ENCODE results near the gene HMGN4.
"Not testable (repeated sequence)": the region's sequence is repeated elsewhere in the genome, so short reads cannot be mapped to it uniquely, and the experiment has no call there.

DNA sequence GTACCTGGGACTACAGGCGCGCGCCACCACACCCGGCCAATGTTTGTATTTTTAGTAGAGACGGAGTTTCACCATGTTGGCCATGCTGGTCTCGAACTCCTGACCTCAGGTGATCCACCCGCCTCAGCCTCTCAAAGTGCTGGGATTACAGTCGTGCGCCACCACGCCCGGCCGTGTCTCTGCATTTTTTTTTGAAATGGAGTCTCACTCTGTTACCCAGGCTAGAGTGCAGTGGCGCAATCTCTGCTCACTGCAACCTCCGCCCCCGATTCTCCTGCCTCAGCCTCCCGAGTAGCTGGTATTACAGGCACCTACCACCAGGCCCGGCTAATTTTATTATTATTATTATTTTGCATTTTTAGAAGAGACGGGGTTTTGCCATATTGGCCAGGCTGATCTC, 9.2 kb downstream of the HMGN4 start:
- TF ChIP-seq, protein P1, sequence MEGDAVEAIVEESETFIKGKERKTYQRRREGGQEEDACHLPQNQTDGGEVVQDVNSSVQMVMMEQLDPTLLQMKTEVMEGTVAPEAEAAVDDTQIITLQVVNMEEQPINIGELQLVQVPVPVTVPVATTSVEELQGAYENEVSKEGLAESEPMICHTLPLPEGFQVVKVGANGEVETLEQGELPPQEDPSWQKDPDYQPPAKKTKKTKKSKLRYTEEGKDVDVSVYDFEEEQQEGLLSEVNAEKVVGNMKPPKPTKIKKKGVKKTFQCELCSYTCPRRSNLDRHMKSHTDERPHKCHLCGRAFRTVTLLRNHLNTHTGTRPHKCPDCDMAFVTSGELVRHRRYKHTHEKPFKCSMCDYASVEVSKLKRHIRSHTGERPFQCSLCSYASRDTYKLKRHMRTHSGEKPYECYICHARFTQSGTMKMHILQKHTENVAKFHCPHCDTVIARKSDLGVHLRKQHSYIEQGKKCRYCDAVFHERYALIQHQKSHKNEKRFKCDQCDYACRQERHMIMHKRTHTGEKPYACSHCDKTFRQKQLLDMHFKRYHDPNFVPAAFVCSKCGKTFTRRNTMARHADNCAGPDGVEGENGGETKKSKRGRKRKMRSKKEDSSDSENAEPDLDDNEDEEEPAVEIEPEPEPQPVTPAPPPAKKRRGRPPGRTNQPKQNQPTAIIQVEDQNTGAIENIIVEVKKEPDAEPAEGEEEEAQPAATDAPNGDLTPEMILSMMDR (IDR thresholded peaks at IDR 0.05) = not testable (repeated sequence)
- not testable (repeated sequence) for TF ChIP-seq POLR2A, EP300 (IDR thresholded peaks at IDR 0.05)

Data from ovary (tissue), 3 donors.